B cell (primary cell): ENCODE measurements around the gene RNPEPL1. TPM values are rescaled to one million over a fixed set of nuclear protein-coding genes. Genes with fewer than 3 reads are reported as not detected.

Experiments used
- ATAC-seq: fragments of 200-7000 bp; cut with Tn5 transposase; one replicate; pipeline ENCODE4 v1.10.0; 2021; ENCODE audit warnings: low read depth, mild to moderate bottlenecking, moderate number of reproducible peaks, moderate library complexity
- CTCF ChIA-PET: fragments of 350-600 bp; sonication (Branson Sonifier 250); formaldehyde crosslinking; loops from one replicate; lab custom pipeline; 2021; ENCODE audit warnings: antibody characterized with exemption, inconsistent platforms; lab: Charles Lee
- POLR2A ChIA-PET: fragments of 350-600 bp; sonication (Branson Sonifier 250); formaldehyde crosslinking; loops from one replicate; lab custom pipeline; 2021; ENCODE audit warnings: antibody characterized with exemption; lab: Charles Lee
- DNase-seq: peaks from one replicate; pipeline ENCODE4 v3.0.0; 2013
- H2AFZ ChIP-seq: 2 replicates; pipeline ENCODE4 v1.6.1; 2012; ENCODE audit warnings: mild to moderate bottlenecking, low read depth, low read length; ENCODE audit not compliant: insufficient read depth, poor library complexity, severe bottlenecking
- H3K27ac ChIP-seq, 2 donors: 1 replicate in 1 of 2; 2 replicates in 1 of 2; pipeline ENCODE4 v1.5.1; 2012 to 2013; ENCODE audit warnings: low read length in 2 of 2, mild to moderate bottlenecking in 2 of 2, moderate library complexity in 1 of 2
- H3K27me3 ChIP-seq, 4 experiments: fragments of 200-600 bp in 1 of 4; sonication (generic) in 1 of 4; replicated peaks in 1 of 4; 1 replicate in 2 of 4; 2 replicates in 2 of 4; pipeline versions ENCODE4 v1.6.1 to v1.7.0; 2013 to 2016; ENCODE audit warnings: low read length in 3 of 4, mild to moderate bottlenecking in 2 of 4, mixed read lengths in 1 of 4, moderate library complexity in 1 of 4; ENCODE audit not compliant: insufficient read depth in 4 of 4, control insufficient read depth in 3 of 4; ENCODE audit errors: control extremely low read depth in 1 of 4
- H3K36me3 ChIP-seq, 2 experiments: replicated peaks in 1 of 2; 1 replicate in 1 of 2; 2 replicates in 1 of 2; pipeline versions ENCODE4 v1.6.1 to v1.7.1; 2013; ENCODE audit warnings: low read length in 1 of 2; ENCODE audit not compliant: insufficient read depth in 2 of 2, control insufficient read depth in 1 of 2; ENCODE audit errors: control extremely low read depth in 1 of 2, extremely low read depth in 1 of 2
- H3K4me1 ChIP-seq, 2 donors: fragments of 200-600 bp in 1 of 2; sonication (generic) in 1 of 2; 1 replicate in 1 of 2; 2 replicates in 1 of 2; pipeline versions ENCODE4 v1.5.1 to v1.6.1; 2013 to 2017; ENCODE audit warnings: low read length in 2 of 2; ENCODE audit not compliant: control insufficient read depth in 2 of 2, insufficient read depth in 2 of 2
- H3K4me2 ChIP-seq: replicated peaks from 2 replicates; pipeline ENCODE3; 2012; ENCODE audit warnings: mild to moderate bottlenecking, low read depth, low read length; ENCODE audit not compliant: poor library complexity, severe bottlenecking
- H3K4me3 ChIP-seq, 5 experiments: fragments of 200-600 bp in 1 of 5; sonication (generic) in 1 of 5; 1 replicate in 3 of 5; 2 replicates in 2 of 5; pipeline versions ENCODE4 v1.5.1 to v1.7.0; 2011 to 2016; ENCODE audit warnings: low read length in 4 of 5, mild to moderate bottlenecking in 4 of 5, low read depth in 2 of 5, control low read depth in 1 of 5, moderate library complexity in 1 of 5; ENCODE audit not compliant: insufficient read depth in 1 of 5; ENCODE audit errors: control extremely low read depth in 1 of 5, extremely low read depth in 1 of 5
- H3K79me2 ChIP-seq: fragments of 200-600 bp; sonication (generic); one replicate; pipeline ENCODE4 v1.6.0; 2016; ENCODE audit warnings: low read length; ENCODE audit not compliant: control insufficient read depth, insufficient read depth
- H3K9ac ChIP-seq: fragments of 200-600 bp; sonication (generic); 2 replicates; pipeline ENCODE4 v1.6.1; 2017; ENCODE audit warnings: mild to moderate bottlenecking, low read length, moderate library complexity
- H3K9me3 ChIP-seq, 3 donors: one replicate each; pipeline versions ENCODE4 v1.6.1 to v1.7.1; 2013; ENCODE audit warnings: low read length in 2 of 3; ENCODE audit not compliant: control insufficient read depth in 2 of 3, insufficient read depth in 1 of 3; ENCODE audit errors: control extremely low read depth in 1 of 3
- H4K20me1 ChIP-seq: 2 replicates; pipeline ENCODE4 v1.6.0; 2012; ENCODE audit warnings: mild to moderate bottlenecking, low read length; ENCODE audit not compliant: insufficient read depth, control insufficient read depth, poor library complexity, severe bottlenecking
- H3K27ac Mint-ChIP-seq: one replicate; pipeline ENCODE4 v1.8.0; 2021; ENCODE audit warnings: mixed read lengths
- H3K27me3 Mint-ChIP-seq: one replicate; pipeline ENCODE4 v1.8.0; 2021; ENCODE audit warnings: mixed read lengths
- H3K4me1 Mint-ChIP-seq: one replicate; pipeline ENCODE4 v1.8.0; 2021; ENCODE audit warnings: mixed read lengths
- H3K4me3 Mint-ChIP-seq: one replicate; pipeline ENCODE4 v1.8.0; 2021; ENCODE audit warnings: mixed read lengths
- H3K9me3 Mint-ChIP-seq: one replicate; pipeline ENCODE4 v1.8.0; 2022; ENCODE audit warnings: mixed read lengths; ENCODE audit not compliant: insufficient read depth
- CTCF ChIP-seq: fragments of 200-600 bp; IDR thresholded peaks from one replicate; pipeline ENCODE4 v1.8.0; 2022; ENCODE audit warnings: antibody characterized with exemption, mild to moderate bottlenecking
- EZH2 ChIP-seq: IDR thresholded peaks from 2 replicates; pipeline ENCODE4 v1.6.1; 2012; ENCODE audit warnings: borderline replicate concordance, low read depth, mild to moderate bottlenecking, moderate library complexity, low read length; ENCODE audit not compliant: insufficient read depth, poor library complexity, severe bottlenecking
- whole genome bisulfite sequencing: methylation state at CpG from one replicate; pipeline ENCODE4 v1.1.5; 2013; ENCODE audit warnings: missing lambda C conversion rate; ENCODE audit not compliant: insufficient coverage; 5-methylcytosine and 5-hydroxymethylcytosine counted together
- intact Hi-C: fragments of 100-400 bp; cut with micrococcal nuclease; formaldehyde crosslinking; loops from one replicate; pipeline ENCODE4 v1.10.0; 2022
- polyA plus RNA-seq: library from polyadenylated mRNA; depleted of rRNA; stranded (reverse); fragments of >200 nt; gene quantifications from 2 replicates; pipeline ENCODE4 v1.2.3, GENCODE V29; 2012
- total RNA-seq, 2 donors: library from RNA; stranded (reverse); fragments of 120-200 nt in 1 of 2; gene quantifications; 1 replicate in 1 of 2; 2 replicates in 1 of 2; pipeline versions ENCODE4 v1.2.3 to v1.2.4, GENCODE V29; 2013 to 2022

The RNPEPL1 gene
- total and polyA plus RNA-seq, 2 donors (not counting 1 experiment from before 2014, with no cell fraction given): 103 to 109 TPM

DNA sequence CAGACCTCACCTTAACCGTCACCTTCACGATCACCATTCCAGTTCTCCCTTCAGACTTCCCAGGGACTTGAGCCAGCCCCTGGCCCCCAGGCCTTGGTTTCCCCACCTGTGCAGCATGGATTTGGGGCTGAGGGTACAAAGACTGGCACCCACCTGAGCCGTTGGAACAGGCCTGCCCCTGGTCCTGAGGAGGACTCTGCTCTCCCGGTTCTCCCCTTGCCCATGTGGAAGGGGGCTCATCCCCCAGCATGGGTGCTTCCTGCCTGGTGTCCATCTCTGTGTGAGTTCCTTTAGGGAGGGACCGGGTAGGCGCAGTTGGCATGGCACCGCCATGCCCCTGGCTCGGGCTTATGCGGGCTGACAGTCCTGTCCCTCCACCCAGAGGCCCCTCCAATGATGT lies 46.1 kb downstream of the RNPEPL1 start:
- ChIA-PET POLR2A (no interaction called here), CTCF (no interaction called here)
- intact Hi-C loops: no loop called here
- Histone ChIP-seq H4K20me1 (no peaks in the 10 kb centered on the region), H2AFZ (no peak overlapping the region), H3K79me2 (no peaks in the 10 kb centered on the region), H3K27me3 (no peaks in the 10 kb centered on the region), H3K4me3 (no peak overlapping the region), H3K9me3 (peaks cover 0 to 20% (median 6%) of the 10 kb centered on the region in 3 donors), H3K4me1 (no peaks in the 10 kb centered on the region), H3K4me2 (no peak overlapping the region), H3K27ac (no peak overlapping the region), H3K9ac (no peak overlapping the region), H3K36me3 (no peaks in the 10 kb centered on the region)
- TF ChIP-seq CTCF: no peak
- no peak for TF ChIP-seq EZH2
- WGBS: 98% methylated on average over 9 of the region's 9 CpGs
- H3K4me3 Mint-ChIP-seq: no peak overlapping the region
- no peaks in the 10 kb centered on the region for H3K9me3 Mint-ChIP-seq
- DNase-seq (no peak), ATAC-seq (no peak)
- peaks cover 5% of the 10 kb centered on the region for H3K4me1 Mint-ChIP-seq
- no peak overlapping the region for H3K27ac Mint-ChIP-seq
- no peaks in the 10 kb centered on the region for H3K27me3 Mint-ChIP-seq

DNA sequence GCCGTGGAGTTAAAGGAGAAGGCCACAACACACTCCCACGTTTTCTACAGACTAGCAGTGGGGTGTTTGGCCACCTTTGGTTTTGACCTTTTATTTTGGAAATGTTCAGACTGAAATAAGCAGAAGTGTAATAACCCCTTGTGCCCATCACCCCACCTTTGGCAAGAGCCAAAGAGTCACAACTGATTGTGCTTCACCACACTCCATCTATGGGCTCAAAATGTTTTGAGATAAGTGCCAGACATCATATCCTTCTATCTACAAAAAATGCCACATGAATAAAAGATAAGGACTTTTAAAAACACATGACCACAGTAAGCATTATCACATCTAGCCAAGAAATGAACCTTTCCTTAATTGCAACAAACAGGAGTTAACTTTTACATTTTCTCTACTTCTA lies 47.1 kb downstream of the RNPEPL1 start:
- H3K4me1 Mint-ChIP-seq: peaks cover 5% of the 10 kb centered on the region

More for the DNA sequence above, 47.1 kb downstream of the RNPEPL1 start:
- WGBS: no CpG with 5 or more reads among the region's 2 CpGs
- DNase-seq (no peak), ATAC-seq (no peak)
- no peak overlapping the region for H3K27ac ChIP-seq
- no peaks in the 10 kb centered on the region for H3K27me3 Mint-ChIP-seq
- peaks cover 3 to 5% of the 10 kb centered on the region in 2 donors for H3K4me1 ChIP-seq
- H3K4me2 ChIP-seq: no peak overlapping the region
- POLR2A ChIA-PET: no interaction called here
- peaks cover 0 to 20% (median 6%) of the 10 kb centered on the region in 3 donors for H3K9me3 ChIP-seq
- no peaks in the 10 kb centered on the region for H3K36me3 ChIP-seq
- intact Hi-C loops: no loop called here
- H3K9me3 Mint-ChIP-seq: no peaks in the 10 kb centered on the region
- H3K27ac Mint-ChIP-seq: no peak overlapping the region
- no peak overlapping the region for H2AFZ ChIP-seq
- H4K20me1 ChIP-seq: no peaks in the 10 kb centered on the region
- H3K79me2 ChIP-seq: no peaks in the 10 kb centered on the region
- H3K4me3 Mint-ChIP-seq: no peak overlapping the region
- no peak for TF ChIP-seq CTCF
- TF ChIP-seq EZH2: no peak
- no peak overlapping the region for H3K4me3 ChIP-seq
- no peak overlapping the region for H3K9ac ChIP-seq
- CTCF ChIA-PET: no interaction called here
- H3K27me3 ChIP-seq: no peaks in the 10 kb centered on the region
